B cell (primary cell): Measurements from ENCODE around the gene PEX10. TPM values are rescaled to one million over a fixed set of nuclear protein-coding genes. Genes with fewer than 3 reads are reported as not detected.

ENCODE experiments used
- ATAC-seq: fragments of 200-7000 bp; cut with Tn5 transposase; one replicate; pipeline ENCODE4 v1.10.0; 2021; ENCODE audit warnings: low read depth, mild to moderate bottlenecking, moderate number of reproducible peaks, moderate library complexity
- CTCF ChIA-PET: fragments of 350-600 bp; sonication (Branson Sonifier 250); formaldehyde crosslinking; loops from one replicate; lab custom pipeline; 2021; ENCODE audit warnings: antibody characterized with exemption, inconsistent platforms; lab: Charles Lee
- POLR2A ChIA-PET: fragments of 350-600 bp; sonication (Branson Sonifier 250); formaldehyde crosslinking; loops from one replicate; lab custom pipeline; 2021; ENCODE audit warnings: antibody characterized with exemption; lab: Charles Lee
- DNase-seq: peaks from one replicate; pipeline ENCODE4 v3.0.0; 2013
- H2AFZ ChIP-seq: 2 replicates; pipeline ENCODE4 v1.6.1; 2012; ENCODE audit warnings: mild to moderate bottlenecking, low read depth, low read length; ENCODE audit not compliant: insufficient read depth, poor library complexity, severe bottlenecking
- H3K27ac ChIP-seq, 2 donors: 1 replicate in 1 of 2; 2 replicates in 1 of 2; pipeline ENCODE4 v1.5.1; 2012 to 2013; ENCODE audit warnings: low read length in 2 of 2, mild to moderate bottlenecking in 2 of 2, moderate library complexity in 1 of 2
- H3K27me3 ChIP-seq, 4 experiments: fragments of 200-600 bp in 1 of 4; sonication (generic) in 1 of 4; replicated peaks in 1 of 4; 1 replicate in 2 of 4; 2 replicates in 2 of 4; pipeline versions ENCODE4 v1.6.1 to v1.7.0; 2013 to 2016; ENCODE audit warnings: low read length in 3 of 4, mild to moderate bottlenecking in 2 of 4, mixed read lengths in 1 of 4, moderate library complexity in 1 of 4; ENCODE audit not compliant: insufficient read depth in 4 of 4, control insufficient read depth in 3 of 4; ENCODE audit errors: control extremely low read depth in 1 of 4
- H3K36me3 ChIP-seq, 2 experiments: replicated peaks in 1 of 2; 1 replicate in 1 of 2; 2 replicates in 1 of 2; pipeline versions ENCODE4 v1.6.1 to v1.7.1; 2013; ENCODE audit warnings: low read length in 1 of 2; ENCODE audit not compliant: insufficient read depth in 2 of 2, control insufficient read depth in 1 of 2; ENCODE audit errors: control extremely low read depth in 1 of 2, extremely low read depth in 1 of 2
- H3K4me1 ChIP-seq, 2 donors: fragments of 200-600 bp in 1 of 2; sonication (generic) in 1 of 2; 1 replicate in 1 of 2; 2 replicates in 1 of 2; pipeline versions ENCODE4 v1.5.1 to v1.6.1; 2013 to 2017; ENCODE audit warnings: low read length in 2 of 2; ENCODE audit not compliant: control insufficient read depth in 2 of 2, insufficient read depth in 2 of 2
- H3K4me2 ChIP-seq: replicated peaks from 2 replicates; pipeline ENCODE3; 2012; ENCODE audit warnings: mild to moderate bottlenecking, low read depth, low read length; ENCODE audit not compliant: poor library complexity, severe bottlenecking
- H3K4me3 ChIP-seq, 5 experiments: fragments of 200-600 bp in 1 of 5; sonication (generic) in 1 of 5; 1 replicate in 3 of 5; 2 replicates in 2 of 5; pipeline versions ENCODE4 v1.5.1 to v1.7.0; 2011 to 2016; ENCODE audit warnings: low read length in 4 of 5, mild to moderate bottlenecking in 4 of 5, low read depth in 2 of 5, control low read depth in 1 of 5, moderate library complexity in 1 of 5; ENCODE audit not compliant: insufficient read depth in 1 of 5; ENCODE audit errors: control extremely low read depth in 1 of 5, extremely low read depth in 1 of 5
- H3K79me2 ChIP-seq: fragments of 200-600 bp; sonication (generic); one replicate; pipeline ENCODE4 v1.6.0; 2016; ENCODE audit warnings: low read length; ENCODE audit not compliant: control insufficient read depth, insufficient read depth
- H3K9ac ChIP-seq: fragments of 200-600 bp; sonication (generic); 2 replicates; pipeline ENCODE4 v1.6.1; 2017; ENCODE audit warnings: mild to moderate bottlenecking, low read length, moderate library complexity
- H3K9me3 ChIP-seq, 3 donors: one replicate each; pipeline versions ENCODE4 v1.6.1 to v1.7.1; 2013; ENCODE audit warnings: low read length in 2 of 3; ENCODE audit not compliant: control insufficient read depth in 2 of 3, insufficient read depth in 1 of 3; ENCODE audit errors: control extremely low read depth in 1 of 3
- H4K20me1 ChIP-seq: 2 replicates; pipeline ENCODE4 v1.6.0; 2012; ENCODE audit warnings: mild to moderate bottlenecking, low read length; ENCODE audit not compliant: insufficient read depth, control insufficient read depth, poor library complexity, severe bottlenecking
- H3K27ac Mint-ChIP-seq: one replicate; pipeline ENCODE4 v1.8.0; 2021; ENCODE audit warnings: mixed read lengths
- H3K27me3 Mint-ChIP-seq: one replicate; pipeline ENCODE4 v1.8.0; 2021; ENCODE audit warnings: mixed read lengths
- H3K4me1 Mint-ChIP-seq: one replicate; pipeline ENCODE4 v1.8.0; 2021; ENCODE audit warnings: mixed read lengths
- H3K4me3 Mint-ChIP-seq: one replicate; pipeline ENCODE4 v1.8.0; 2021; ENCODE audit warnings: mixed read lengths
- H3K9me3 Mint-ChIP-seq: one replicate; pipeline ENCODE4 v1.8.0; 2022; ENCODE audit warnings: mixed read lengths; ENCODE audit not compliant: insufficient read depth
- CTCF ChIP-seq: fragments of 200-600 bp; IDR thresholded peaks from one replicate; pipeline ENCODE4 v1.8.0; 2022; ENCODE audit warnings: antibody characterized with exemption, mild to moderate bottlenecking
- EZH2 ChIP-seq: IDR thresholded peaks from 2 replicates; pipeline ENCODE4 v1.6.1; 2012; ENCODE audit warnings: borderline replicate concordance, low read depth, mild to moderate bottlenecking, moderate library complexity, low read length; ENCODE audit not compliant: insufficient read depth, poor library complexity, severe bottlenecking
- WGBS: methylation state at CpG from one replicate; pipeline ENCODE4 v1.1.5; 2013; ENCODE audit warnings: missing lambda C conversion rate; ENCODE audit not compliant: insufficient coverage; 5-methylcytosine and 5-hydroxymethylcytosine counted together
- intact Hi-C: fragments of 100-400 bp; cut with micrococcal nuclease; formaldehyde crosslinking; loops from one replicate; pipeline ENCODE4 v1.10.0; 2022
- polyA plus RNA-seq: library from polyadenylated mRNA; depleted of rRNA; stranded (reverse); fragments of >200 nt; gene quantifications from 2 replicates; pipeline ENCODE4 v1.2.3, GENCODE V29; 2012
- total RNA-seq, 2 donors: library from RNA; stranded (reverse); fragments of 120-200 nt in 1 of 2; gene quantifications; 1 replicate in 1 of 2; 2 replicates in 1 of 2; pipeline versions ENCODE4 v1.2.3 to v1.2.4, GENCODE V29; 2013 to 2022

Gene PEX10
- total and polyA plus RNA-seq, 2 donors (not counting 1 experiment from before 2014, with no cell fraction given): 13.5 to 18.4 TPM

- 84% methylated on average over 8 of the region's 10 CpGs for WGBS
These were observed 19.2 kb upstream of the PEX10 start for GRCh38 chr1:2431518-2431917.

GRCh38 chr1:2431103-2431502, 18.7 kb upstream of the PEX10 start:
- H3K27me3 ChIP-seq: peaks cover 0 to 10% (median 0%) of the 10 kb centered on the region in 4 experiments
- ATAC-seq: no peak
- no peak for DNase-seq
- H3K9ac ChIP-seq: no peak overlapping the region
- H3K79me2 ChIP-seq: no peaks in the 10 kb centered on the region
- no peak overlapping the region for H2AFZ ChIP-seq
- H3K4me2 ChIP-seq: no peak overlapping the region
- no peak overlapping the region for H3K4me3 ChIP-seq
- H4K20me1 ChIP-seq: no peaks in the 10 kb centered on the region
- Mint-ChIP-seq H3K4me1 (no peaks in the 10 kb centered on the region), H3K27me3 (no peaks in the 10 kb centered on the region), H3K9me3 (no peaks in the 10 kb centered on the region), H3K4me3 (no peak overlapping the region), H3K27ac (no peak overlapping the region)
- 37% methylated on average over 15 of the region's 16 CpGs for WGBS
- intact Hi-C loops: no loop called here
- no peaks in the 10 kb centered on the region for H3K36me3 ChIP-seq
- H3K4me1 ChIP-seq: no peaks in the 10 kb centered on the region
- POLR2A ChIA-PET: no interaction called here
- peaks cover 0 to 19% (median 8%) of the 10 kb centered on the region in 3 donors for H3K9me3 ChIP-seq
- no peak overlapping the region for H3K27ac ChIP-seq
- TF ChIP-seq EZH2 (no peak), CTCF (no peak)
- CTCF ChIA-PET: no interaction called here

More at GRCh38 chr1:2431518-2431917, 19.2 kb upstream of the PEX10 start:
- ChIA-PET CTCF (no interaction called here), POLR2A (no interaction called here)
- Histone ChIP-seq H3K9ac (no peak overlapping the region), H3K36me3 (no peaks in the 10 kb centered on the region), H3K79me2 (no peaks in the 10 kb centered on the region), H3K27ac (no peak overlapping the region), H3K4me1 (no peaks in the 10 kb centered on the region), H3K9me3 (peaks cover 0 to 19% (median 8%) of the 10 kb centered on the region in 3 donors), H2AFZ (no peak overlapping the region), H3K27me3 (peaks cover 0 to 10% (median 0%) of the 10 kb centered on the region in 4 experiments), H4K20me1 (no peaks in the 10 kb centered on the region), H3K4me2 (no peak overlapping the region), H3K4me3 (no peak overlapping the region)
- H3K4me1 Mint-ChIP-seq: no peaks in the 10 kb centered on the region
- H3K4me3 Mint-ChIP-seq: no peak overlapping the region
- ATAC-seq: no peak
- H3K9me3 Mint-ChIP-seq: no peaks in the 10 kb centered on the region
- no peaks in the 10 kb centered on the region for H3K27me3 Mint-ChIP-seq
- DNase-seq: no peak
- intact Hi-C loops: no loop called here
- no peak overlapping the region for H3K27ac Mint-ChIP-seq
- TF ChIP-seq EZH2: no peak
- TF ChIP-seq CTCF: no peak
